ENCODE data around the gene SLC37A4. TPM values are rescaled to one million over a fixed set of nuclear protein-coding genes. Genes with fewer than 3 reads are reported as not detected.

SLC37A4 gene
- total and polyA plus RNA-seq, 2 of the 13 experiments (the other 11 are each of a cell fraction or from before 2014, with no cell fraction given): 43.0 to 56.1 TPM

GRCh38 chr11:119018074-119018938 lies 12.4 kb downstream of the SLC37A4 start, which contains the start of the genes RPS25 and TRAPPC4 (continued):
- TF ChIP-seq ARID5B (CRISPR knock-in tag; IDR thresholded peaks at IDR 0.05): peak; percentile 36; the same call in 1 of the 2 replicates
- no peak for TF ChIP-seq ZNF850 (CRISPR knock-in tag; conservative IDR thresholded peaks at IDR 0.05)
- TF ChIP-seq ZMYM4 (CRISPR knock-in tag; IDR thresholded peaks at IDR 0.05): peak; percentile 65
- TF ChIP-seq WIZ (CRISPR knock-in tag; IDR thresholded peaks at IDR 0.05): no peak
- TF ChIP-seq ZSCAN29 (CRISPR knock-in tag; conservative IDR thresholded peaks at IDR 0.05): 0 out of 2 replicates have a peak, but pooled peaks have one; percentile 51
- TF ChIP-seq ZNF713 (CRISPR knock-in tag; IDR thresholded peaks at IDR 0.05): no peak
- TF ChIP-seq, protein P1, sequence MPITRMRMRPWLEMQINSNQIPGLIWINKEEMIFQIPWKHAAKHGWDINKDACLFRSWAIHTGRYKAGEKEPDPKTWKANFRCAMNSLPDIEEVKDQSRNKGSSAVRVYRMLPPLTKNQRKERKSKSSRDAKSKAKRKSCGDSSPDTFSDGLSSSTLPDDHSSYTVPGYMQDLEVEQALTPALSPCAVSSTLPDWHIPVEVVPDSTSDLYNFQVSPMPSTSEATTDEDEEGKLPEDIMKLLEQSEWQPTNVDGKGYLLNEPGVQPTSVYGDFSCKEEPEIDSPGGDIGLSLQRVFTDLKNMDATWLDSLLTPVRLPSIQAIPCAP (CRISPR knock-in tag; IDR thresholded peaks at IDR 0.05; ENCODE audit: low read depth): no peak
- peak; percentile 33; the same call in 1 of the 2 replicates for TF ChIP-seq ZNF614 (CRISPR knock-in tag; IDR thresholded peaks at IDR 0.05; ENCODE audit: borderline replicate concordance)
- TF ChIP-seq KAT2B (IDR thresholded peaks at IDR 0.05; ENCODE audit: borderline replicate concordance, low read depth, low read length): no peak
- no peak for TF ChIP-seq CEBPZ (IDR thresholded peaks at IDR 0.05; ENCODE audit: low read length)
- TF ChIP-seq YEATS2 (CRISPR knock-in tag; IDR thresholded peaks at IDR 0.05; ENCODE audit: borderline replicate concordance): peak; percentile 97
- TF ChIP-seq TAF15 (IDR thresholded peaks at IDR 0.05; ENCODE audit: low read depth, low read length, poor library complexity, severe bottlenecking): no peak
- no peak for TF ChIP-seq RBM22 (optimal IDR thresholded peaks at IDR 0.05; ENCODE audit: low read length)
- no peak for TF ChIP-seq ZFP36L2 (CRISPR knock-in tag; IDR thresholded peaks at IDR 0.05)
- no peak for TF ChIP-seq SP140L (CRISPR knock-in tag; IDR thresholded peaks at IDR 0.05; ENCODE audit: borderline replicate concordance)
- peak; percentile 29; the same call in 1 of the 2 replicates for TF ChIP-seq LCORL (IDR thresholded peaks at IDR 0.05)
- TF ChIP-seq LCORL (CRISPR knock-in tag; IDR thresholded peaks at IDR 0.05): peak; percentile 30; the same call in 1 of the 2 replicates
- no peak; the same call in 1 of the 2 replicates for TF ChIP-seq KLF15 (CRISPR knock-in tag; IDR thresholded peaks at IDR 0.05; ENCODE audit: borderline replicate concordance)
- peak; percentile 77; the same call in 1 of the 2 replicates for TF ChIP-seq PRMT3 (CRISPR knock-in tag; IDR thresholded peaks at IDR 0.05; ENCODE audit: borderline replicate concordance, low read depth)
- TF ChIP-seq ZNF607 (CRISPR knock-in tag; IDR thresholded peaks at IDR 0.05; ENCODE audit: borderline replicate concordance): no peak
- TF ChIP-seq ATF1 (CRISPR knock-in tag; IDR thresholded peaks at IDR 0.05): peak; percentile 87
- TF ChIP-seq ZNF7 (CRISPR knock-in tag; IDR thresholded peaks at IDR 0.05): peak; percentile 20; the same call in 1 of the 2 replicates

Measured in HepG2 (cell line).